Upper lobe of right lung (tissue), 1 donor: Measurements from ENCODE around the gene LANCL3. TPM values are rescaled to one million over a fixed set of nuclear protein-coding genes. Genes with fewer than 3 reads are reported as not detected.

Experiments used
- ATAC-seq: fragments of 200-7000 bp; cut with Tn5 transposase; one replicate; pipeline ENCODE4 v1.9.1; 2020; ENCODE audit warnings: mild to moderate bottlenecking, moderate library complexity
- DNase-seq: peaks from one replicate; pipeline ENCODE4 v3.0.0-alpha.2; 2020
- H3K27ac ChIP-seq: fragments of 200-600 bp; one replicate; pipeline ENCODE4 v1.8.0; 2022
- H3K27me3 ChIP-seq: fragments of 200-600 bp; one replicate; pipeline ENCODE4 v1.8.0; 2022; ENCODE audit warnings: mild to moderate bottlenecking
- H3K36me3 ChIP-seq: fragments of 200-600 bp; one replicate; pipeline ENCODE4 v1.8.0; 2022
- H3K4me1 ChIP-seq: fragments of 200-600 bp; one replicate; pipeline ENCODE4 v1.8.0; 2022
- H3K4me3 ChIP-seq: fragments of 200-600 bp; one replicate; pipeline ENCODE4 v1.8.0; 2022; ENCODE audit warnings: mild to moderate bottlenecking
- H3K9me3 ChIP-seq: fragments of 200-600 bp; one replicate; pipeline ENCODE4 v1.8.0; 2022
- intact Hi-C: fragments of 100-400 bp; cut with DNase I; formaldehyde crosslinking; loops from one replicate; pipeline ENCODE4 v1.11.0; 2022
- total RNA-seq: library from RNA; stranded (reverse); fragmentation: NEBNext Ultra II Directional; extraction: Animal tissue kit (Norgen Biotek cat#: 25700); gene quantifications from one replicate; pipeline ENCODE4 v1.2.1, GENCODE V29; 2021
- TF ChIP-seq, protein P1 (sequence below): fragments of 200-600 bp; IDR thresholded peaks from one replicate; pipeline ENCODE4 v1.8.0; 2022; ENCODE audit warnings: antibody characterized with exemption
- donor health status: DM: no; HTN: yes; CAD: no; lungs with severe emphysema.

LANCL3 gene
- total RNA-seq, 1 donor from 2014 or later: 1.4 TPM

GRCh38 chrX:37653397-37654085, 82.1 kb downstream of the LANCL3 start:
- ATAC-seq (no peak), DNase-seq (no peak)
- intact Hi-C loops: no loop called here
- no peak overlapping the region for H3K27ac ChIP-seq
- no peaks in the 10 kb centered on the region for H3K27me3 ChIP-seq
- H3K4me3 ChIP-seq: no peak overlapping the region
- H3K9me3 ChIP-seq: no peaks in the 10 kb centered on the region
- no peaks in the 10 kb centered on the region for H3K36me3 ChIP-seq
- TF ChIP-seq, protein P1, sequence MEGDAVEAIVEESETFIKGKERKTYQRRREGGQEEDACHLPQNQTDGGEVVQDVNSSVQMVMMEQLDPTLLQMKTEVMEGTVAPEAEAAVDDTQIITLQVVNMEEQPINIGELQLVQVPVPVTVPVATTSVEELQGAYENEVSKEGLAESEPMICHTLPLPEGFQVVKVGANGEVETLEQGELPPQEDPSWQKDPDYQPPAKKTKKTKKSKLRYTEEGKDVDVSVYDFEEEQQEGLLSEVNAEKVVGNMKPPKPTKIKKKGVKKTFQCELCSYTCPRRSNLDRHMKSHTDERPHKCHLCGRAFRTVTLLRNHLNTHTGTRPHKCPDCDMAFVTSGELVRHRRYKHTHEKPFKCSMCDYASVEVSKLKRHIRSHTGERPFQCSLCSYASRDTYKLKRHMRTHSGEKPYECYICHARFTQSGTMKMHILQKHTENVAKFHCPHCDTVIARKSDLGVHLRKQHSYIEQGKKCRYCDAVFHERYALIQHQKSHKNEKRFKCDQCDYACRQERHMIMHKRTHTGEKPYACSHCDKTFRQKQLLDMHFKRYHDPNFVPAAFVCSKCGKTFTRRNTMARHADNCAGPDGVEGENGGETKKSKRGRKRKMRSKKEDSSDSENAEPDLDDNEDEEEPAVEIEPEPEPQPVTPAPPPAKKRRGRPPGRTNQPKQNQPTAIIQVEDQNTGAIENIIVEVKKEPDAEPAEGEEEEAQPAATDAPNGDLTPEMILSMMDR: no peak
- H3K4me1 ChIP-seq: no peaks in the 10 kb centered on the region

DNA sequence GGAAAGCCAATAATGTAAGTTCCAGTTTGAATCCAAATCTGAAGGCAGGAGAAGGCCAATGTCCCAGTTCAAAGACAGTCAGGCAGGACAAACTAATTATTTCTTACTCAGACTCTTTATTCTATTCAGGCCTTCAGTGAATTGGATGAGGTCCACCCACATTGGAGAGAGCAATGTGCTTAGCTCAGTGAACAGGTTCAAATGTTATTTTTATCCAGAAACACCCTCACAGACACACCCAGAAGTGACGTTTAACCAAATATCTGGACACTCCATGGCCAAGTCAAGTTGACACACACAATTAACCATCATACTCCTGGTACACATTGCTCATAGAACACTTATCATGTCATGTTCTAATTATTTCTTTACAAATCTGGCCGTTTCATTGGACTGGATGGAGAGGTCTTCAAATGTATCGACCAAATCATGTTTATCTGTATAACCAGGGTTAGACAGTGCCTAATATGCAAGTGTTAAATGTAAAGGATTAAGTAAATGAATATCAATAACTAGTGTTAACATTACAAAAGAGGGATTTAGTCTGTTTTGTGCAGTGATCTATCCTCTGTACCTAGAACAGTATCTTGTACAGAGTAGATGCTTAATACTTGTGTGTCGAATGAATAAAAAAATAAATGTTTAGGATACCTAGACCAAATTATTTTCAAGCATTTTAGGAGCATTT, 87.0 kb downstream of the LANCL3 start:
- TF ChIP-seq, protein P1: no peak
- Histone ChIP-seq H3K4me3 (no peak overlapping the region), H3K27ac (no peak overlapping the region), H3K36me3 (no peaks in the 10 kb centered on the region), H3K9me3 (no peaks in the 10 kb centered on the region), H3K27me3 (no peaks in the 10 kb centered on the region), H3K4me1 (no peaks in the 10 kb centered on the region)
- DNase-seq (no peak), ATAC-seq (no peak)
- intact Hi-C loops: no loop called here

- Histone ChIP-seq H3K27ac (no peak overlapping the region), H3K9me3 (no peaks in the 10 kb centered on the region), H3K27me3 (no peaks in the 10 kb centered on the region), H3K36me3 (no peaks in the 10 kb centered on the region), H3K4me3 (no peak overlapping the region), H3K4me1 (no peaks in the 10 kb centered on the region)
- TF ChIP-seq, protein P1: no peak
- ATAC-seq (no peak), DNase-seq (no peak)
- intact Hi-C loops: no loop called here
These were observed 87.6 kb downstream of the LANCL3 start for GRCh38 chrX:37659047-37659446.

DNA sequence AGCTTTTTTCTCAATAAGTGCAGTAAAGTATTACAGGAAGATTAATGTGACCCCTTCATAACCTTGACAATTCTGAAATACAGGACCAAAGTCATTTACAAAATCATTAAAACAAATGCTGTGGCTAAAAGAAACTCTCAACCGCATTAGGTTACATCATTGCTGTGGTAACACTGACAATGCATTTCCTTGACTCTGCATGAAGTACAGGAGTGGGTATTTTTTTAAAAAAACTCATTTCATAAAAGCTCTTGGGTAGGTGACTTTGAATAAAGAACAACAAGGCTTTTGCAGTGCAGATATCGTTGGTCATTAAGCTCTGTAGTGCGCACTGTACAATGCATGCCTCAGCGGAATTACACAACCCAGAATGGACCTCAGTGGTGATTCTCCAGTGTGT, 90.7 kb downstream of the LANCL3 start:
- DNase-seq (no peak), ATAC-seq (no peak)
- Histone ChIP-seq H3K9me3 (no peaks in the 10 kb centered on the region), H3K27ac (no peak overlapping the region), H3K27me3 (no peaks in the 10 kb centered on the region), H3K36me3 (no peaks in the 10 kb centered on the region), H3K4me1 (no peaks in the 10 kb centered on the region), H3K4me3 (no peak overlapping the region)
- intact Hi-C loops: no loop called here
- TF ChIP-seq, protein P1: no peak

DNA sequence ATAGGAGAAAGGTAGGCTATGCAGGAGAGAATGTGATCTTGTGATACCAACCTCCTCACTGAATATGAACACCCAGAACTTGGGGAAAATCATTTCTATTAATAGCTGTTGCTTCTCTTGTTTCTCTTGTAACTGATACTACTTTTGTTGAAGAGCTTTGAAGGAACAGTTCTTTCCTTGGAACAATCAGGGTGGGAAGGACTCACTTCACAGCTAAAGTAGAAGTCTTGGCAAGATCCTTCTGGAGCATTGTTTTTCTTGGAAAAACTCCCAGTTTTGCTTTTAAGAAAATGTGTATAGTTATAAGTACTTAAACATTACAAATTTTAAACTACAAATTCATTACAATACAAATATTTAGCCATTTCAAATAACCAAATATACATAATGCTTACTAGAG, 95.1 kb downstream of the LANCL3 start:
- intact Hi-C loops: no loop called here
- no peaks in the 10 kb centered on the region for H3K9me3 ChIP-seq
- TF ChIP-seq, protein P1: no peak
- H3K4me1 ChIP-seq: no peaks in the 10 kb centered on the region
- H3K36me3 ChIP-seq: no peaks in the 10 kb centered on the region
- ATAC-seq: no peak
- H3K4me3 ChIP-seq: no peak overlapping the region
- H3K27ac ChIP-seq: no peak overlapping the region
- no peak for DNase-seq
- no peaks in the 10 kb centered on the region for H3K27me3 ChIP-seq
